Stimulated activated CD4-positive, alpha-beta T cell treated with anti-CD3 and anti-CD28 coated beads, Interleukin-4, amount 100 ng/mL, for 1 hour (primary cell): ENCODE data around the gene ZDHHC11B.
"Not testable (repeated sequence)": the region's sequence is repeated elsewhere in the genome, so short reads cannot be mapped to it uniquely, and the experiment has no call there.

Experiments
- DNase-seq: peaks from one replicate; pipeline ENCODE4 v3.0.0-alpha.2; 2020

Gene ZDHHC11B, protein sequence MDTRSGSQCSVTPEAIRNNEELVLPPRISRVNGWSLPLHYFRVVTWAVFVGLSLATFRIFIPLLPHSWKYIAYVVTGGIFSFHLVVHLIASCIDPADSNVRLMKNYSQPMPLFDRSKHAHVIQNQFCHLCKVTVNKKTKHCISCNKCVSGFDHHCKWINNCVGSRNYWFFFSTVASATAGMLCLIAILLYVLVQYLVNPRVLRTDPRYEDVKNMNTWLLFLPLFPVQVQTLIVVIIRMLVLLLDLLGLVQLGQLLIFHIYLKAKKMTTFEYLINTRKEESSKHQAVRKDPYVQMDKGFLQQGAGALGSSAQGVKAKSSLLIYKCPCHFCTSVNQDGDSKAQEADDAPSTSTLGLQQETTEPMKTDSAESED

DNA sequence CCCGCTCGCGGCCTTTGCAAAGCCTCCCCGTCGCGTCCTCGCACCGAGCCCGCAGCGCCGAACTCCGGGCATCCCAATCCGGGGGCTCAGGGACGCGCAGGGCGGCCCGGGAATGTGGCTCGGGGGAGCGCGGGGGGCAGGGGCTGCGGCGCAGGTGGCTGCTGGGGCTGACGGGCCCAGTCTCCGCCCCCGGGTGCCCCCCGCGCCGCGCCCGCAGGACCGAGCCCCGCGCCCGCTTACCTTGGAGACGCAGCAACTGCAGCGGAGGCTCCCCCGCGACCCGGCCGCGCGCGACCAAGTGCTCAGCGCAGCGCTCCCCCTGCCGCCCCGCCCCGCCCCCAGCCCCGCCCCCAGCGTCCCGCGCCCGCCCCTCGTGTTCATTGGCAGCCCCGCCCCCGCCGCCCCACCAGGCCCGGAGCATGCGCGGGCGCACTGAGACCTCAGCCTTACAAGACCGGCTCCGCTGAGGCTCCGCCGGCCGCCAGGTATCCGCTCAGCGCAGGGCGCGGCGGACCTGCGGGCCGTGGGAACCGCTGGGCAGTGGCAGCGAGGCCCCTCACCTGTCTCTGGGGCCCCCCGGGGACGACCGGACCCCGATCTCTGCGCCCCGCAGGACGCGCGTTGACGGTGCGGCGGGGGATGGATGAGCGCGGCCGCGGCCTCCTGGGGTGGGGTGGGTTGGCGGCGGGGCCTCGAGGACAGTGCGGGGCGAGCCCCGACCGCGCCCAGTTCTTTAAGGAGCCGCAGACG, at the start of gene ZDHHC11B:
Gene ZDHHC11B (minus strand): TSS at position 302 of the 750 bp plus-strand sequence. CDS start 17,810 bp downstream, outside the sequence.
- peak; percentile 96 for DNase-seq

DNA sequence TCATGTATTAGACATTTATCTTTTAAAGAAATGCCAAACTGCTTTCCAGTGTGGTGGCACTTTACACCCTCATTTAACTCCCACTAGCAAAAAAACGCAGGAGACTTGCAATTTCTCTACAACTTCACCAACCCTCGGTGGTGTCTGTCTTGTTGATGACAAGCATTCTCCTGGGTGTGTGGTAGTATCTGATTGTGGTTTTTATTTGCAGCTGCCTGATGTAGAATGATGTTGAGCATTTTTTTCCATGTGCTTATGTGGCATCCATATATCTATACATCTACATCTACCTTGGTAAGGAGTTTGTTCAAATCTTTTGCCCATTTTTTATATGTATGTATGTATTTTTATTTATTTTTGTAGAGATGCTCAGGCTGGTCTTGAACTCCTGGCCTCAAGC, 49.5 kb upstream of the ZDHHC11B start:
- not testable (repeated sequence) for DNase-seq

DNA sequence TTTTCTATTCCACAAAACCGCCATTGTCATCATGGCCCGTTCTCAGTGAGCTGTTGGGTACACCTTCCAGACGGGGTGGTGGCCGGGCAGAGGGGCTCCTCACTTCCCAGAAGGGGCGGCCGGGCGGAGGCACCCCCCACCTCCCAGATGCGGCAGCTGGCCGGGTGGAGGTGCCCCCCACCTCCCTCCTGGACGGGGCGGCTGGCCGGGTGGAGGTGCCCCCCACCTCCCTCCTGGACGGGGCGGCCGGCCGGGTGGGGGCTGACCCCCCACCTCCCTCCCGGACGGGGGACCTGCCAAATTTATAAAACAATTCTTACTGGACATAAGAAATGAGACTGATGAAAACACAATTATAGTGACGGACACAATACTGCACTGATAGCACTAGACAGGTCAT, 43.7 kb upstream of the ZDHHC11B start:
- not testable (repeated sequence) for DNase-seq

DNA sequence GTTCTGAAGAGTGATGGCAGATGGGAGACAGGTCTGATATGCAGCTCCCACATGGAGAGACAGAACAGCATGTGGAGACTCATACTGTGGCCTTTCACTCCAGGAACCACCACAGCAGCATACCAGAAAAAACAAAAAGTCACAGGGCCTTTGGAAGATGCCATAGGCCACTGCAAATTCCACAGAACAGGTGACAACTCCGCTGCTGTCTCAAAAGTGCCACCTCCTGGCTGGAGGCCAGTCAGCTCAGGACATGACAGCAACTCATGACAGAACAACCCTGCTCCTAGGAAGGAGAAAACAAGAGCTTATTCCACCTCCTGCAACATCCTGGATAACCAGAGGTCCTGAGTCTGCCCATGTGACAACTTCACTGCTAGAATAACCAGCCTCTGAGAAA, 41.0 kb upstream of the ZDHHC11B start:
- not testable (repeated sequence) for DNase-seq

DNA sequence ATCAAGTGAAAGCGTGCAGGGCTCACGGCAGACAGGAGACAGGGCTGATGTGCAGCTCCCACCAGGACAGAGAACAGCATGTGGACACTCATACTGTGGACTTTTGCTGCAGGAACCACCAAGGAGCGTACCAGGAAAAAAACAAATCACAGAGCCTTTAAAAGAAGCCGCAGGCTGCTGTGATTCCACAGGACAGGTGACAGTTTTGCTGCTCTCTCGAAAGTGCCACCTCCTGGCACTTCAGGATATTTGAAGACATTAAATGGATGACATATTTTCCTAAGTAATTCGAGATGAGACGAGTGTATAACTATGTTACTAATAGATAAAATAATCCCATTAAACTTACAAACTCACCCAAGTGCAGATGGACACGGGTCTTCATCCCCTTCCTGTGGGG, 37.0 kb upstream of the ZDHHC11B start:
- DNase-seq: no peak

DNA sequence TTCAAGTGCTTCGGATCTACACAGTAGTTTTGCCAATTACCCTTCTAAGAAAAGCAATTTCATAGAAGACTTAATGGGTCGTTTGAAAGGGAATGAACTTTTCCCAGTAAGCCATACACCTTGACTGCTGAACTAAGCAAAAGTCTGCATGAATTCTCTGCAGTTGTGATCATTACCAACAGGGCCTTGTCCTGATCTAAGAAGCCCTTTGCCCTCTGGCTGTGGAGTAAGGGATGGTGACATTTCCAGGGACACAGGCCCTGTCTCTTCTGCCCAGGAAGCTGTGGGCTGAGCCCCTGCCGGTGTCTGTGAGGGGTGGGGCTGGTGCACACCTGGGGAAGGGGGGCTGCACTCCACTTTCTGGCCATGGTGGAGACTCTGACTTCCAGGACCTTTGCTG, 35.7 kb upstream of the ZDHHC11B start:
- no peak for DNase-seq

DNA sequence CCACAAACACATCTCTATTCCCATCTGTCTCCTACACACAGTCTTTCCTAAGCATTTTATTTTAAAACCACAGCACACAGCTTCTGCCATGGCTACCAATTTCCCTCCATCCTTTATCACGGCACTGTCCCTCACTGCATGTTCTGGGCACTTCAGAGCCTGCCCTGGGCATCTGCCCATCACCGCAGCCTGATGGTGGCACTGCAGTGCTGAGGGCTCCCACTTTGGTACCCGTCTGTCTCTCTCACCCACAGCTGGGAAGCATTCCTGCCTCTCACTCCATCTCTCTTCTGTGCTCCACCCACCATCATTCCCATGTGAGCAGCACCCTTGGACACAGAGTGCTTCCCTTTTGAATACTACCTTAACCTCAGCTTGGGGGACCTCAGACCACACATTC, 34.5 kb upstream of the ZDHHC11B start:
- DNase-seq: no peak

DNA sequence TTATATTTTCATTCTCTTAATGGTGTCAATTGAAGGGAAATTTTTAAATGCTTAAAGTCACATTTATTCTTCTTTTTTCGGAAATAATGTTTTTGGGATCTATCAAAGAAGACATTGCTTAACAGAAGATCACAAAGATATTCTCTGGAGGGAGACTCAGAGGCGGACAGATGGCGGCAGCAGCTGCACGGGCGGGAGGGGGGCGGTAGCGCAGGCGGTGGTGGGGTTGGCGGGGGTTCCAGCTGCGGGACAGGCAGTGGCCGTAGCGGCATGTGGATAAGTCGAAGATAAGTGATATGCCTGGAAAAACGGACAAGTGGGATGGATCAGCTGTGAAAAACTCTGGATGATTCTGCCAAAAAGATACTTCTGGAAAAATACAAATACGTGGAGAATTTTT, 31.6 kb upstream of the ZDHHC11B start:
- DNase-seq: no peak

DNA sequence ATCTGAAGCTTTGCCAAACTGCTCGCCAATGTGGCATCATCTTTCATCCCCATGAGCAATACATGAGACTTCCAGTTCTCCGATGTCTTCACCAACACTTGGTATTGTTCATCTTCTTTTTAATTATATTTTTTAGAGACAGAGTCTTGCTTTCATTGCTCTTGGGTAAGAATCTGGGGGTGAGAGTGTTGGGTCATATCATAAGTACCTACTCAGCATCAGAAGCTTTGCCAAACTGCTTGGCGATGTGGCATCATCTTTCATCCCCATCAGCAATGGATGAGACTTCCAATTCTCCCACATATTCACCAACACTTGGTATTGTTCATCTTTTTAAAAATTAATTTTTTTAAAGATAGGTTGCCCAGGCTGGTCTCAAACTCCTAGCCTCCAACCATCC, 30.9 kb upstream of the ZDHHC11B start:
- DNase-seq: no peak

DNA sequence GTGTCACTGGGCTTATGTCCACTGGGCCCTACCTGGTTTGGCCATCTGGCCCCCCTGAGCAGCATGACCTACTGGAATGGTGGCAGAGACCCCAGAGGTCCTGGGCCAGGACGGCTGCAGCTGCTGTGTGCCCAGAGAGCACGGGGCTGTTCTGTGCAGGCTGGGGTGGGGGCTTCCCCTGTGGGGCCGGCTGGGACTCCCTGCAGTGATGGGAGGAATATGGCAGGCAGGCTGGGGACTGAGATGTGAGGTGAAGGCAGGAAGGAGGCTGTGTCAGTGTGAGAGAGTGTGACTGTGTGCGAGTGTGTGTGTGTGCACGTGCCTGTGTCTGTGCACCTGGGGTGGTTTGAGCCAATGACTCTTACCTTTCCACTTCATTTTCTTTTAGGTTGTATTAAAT, 29.0 kb upstream of the ZDHHC11B start:
- not testable (repeated sequence) for DNase-seq

DNA sequence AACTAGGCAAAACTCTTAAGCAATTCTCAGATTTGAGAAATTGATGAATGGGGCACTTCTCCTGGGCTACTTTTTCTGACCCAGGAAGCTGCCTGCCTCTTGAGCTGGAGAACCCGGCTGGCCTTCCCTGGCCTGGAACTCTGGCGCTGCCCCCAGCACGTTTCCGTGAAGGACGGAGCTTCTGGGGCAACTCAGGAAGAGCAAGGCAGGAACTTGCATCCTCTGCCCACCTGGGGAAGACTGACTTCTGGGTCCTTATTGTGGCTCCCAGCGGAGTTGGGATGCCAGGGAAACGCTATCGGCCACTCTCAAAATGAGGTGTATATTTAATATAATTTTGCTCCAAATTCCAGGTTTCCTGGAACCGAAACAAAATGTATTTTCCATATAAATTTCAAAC, 26.9 kb upstream of the ZDHHC11B start:
- not testable (repeated sequence) for DNase-seq

DNA sequence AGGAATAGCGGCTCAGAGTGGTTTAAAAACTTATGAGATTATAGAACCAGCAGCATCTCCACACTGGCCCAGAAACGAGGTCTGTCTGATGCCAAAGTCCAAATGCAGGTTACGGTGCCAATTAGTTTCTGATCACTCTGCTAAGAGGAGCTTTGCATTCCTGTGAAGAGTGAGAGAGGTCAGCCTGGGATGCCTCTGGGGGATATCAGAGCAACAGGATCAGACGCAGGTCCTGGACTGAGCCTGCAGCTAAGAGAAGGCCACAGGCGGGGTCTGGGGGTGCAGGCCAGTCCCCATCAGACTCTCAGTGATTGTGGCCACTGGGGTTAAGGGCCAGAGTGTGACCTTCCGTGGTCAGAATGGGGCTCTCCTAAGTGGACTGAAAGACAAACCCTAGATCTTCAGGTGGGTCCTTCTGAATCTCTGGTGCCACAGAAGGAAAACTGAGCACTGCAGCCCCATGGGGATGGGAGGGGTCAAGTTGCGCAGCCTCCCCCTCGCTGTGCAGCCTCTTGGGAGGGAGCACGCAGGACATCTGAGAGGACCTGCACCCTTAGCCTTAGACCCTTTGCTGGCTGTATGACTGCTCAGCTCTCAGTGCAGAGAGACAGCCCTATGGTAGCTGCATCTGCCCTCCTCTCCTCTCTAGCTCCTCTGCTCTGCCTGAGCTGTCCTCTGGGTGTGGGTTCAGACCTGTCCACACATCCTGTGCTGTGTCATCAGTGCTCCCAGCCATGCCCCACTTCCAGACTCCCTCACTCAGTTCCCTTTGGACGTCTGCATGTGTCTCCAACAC, 23.4 kb upstream of the ZDHHC11B start:
- not testable (repeated sequence) for DNase-seq

DNA sequence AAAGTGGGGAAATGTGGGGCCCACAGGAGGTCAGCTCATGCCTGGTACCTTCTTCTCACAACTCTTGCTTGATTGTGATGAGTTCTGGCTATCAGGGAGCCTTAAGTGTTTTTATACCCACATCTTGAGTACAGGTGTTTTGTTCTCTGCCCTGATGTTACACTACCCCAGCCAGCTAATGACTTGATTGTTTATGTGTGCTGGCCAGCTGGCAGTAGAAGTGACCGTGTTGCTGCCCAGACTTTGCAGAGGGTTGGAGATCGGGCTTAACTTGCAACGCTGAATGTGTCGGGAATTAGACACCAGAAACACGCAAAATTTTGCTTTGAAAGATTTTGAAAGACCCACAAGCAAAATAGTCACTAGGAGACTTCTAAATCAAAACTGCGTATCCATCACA, 16.9 kb upstream of the ZDHHC11B start:
- DNase-seq: no peak

DNA sequence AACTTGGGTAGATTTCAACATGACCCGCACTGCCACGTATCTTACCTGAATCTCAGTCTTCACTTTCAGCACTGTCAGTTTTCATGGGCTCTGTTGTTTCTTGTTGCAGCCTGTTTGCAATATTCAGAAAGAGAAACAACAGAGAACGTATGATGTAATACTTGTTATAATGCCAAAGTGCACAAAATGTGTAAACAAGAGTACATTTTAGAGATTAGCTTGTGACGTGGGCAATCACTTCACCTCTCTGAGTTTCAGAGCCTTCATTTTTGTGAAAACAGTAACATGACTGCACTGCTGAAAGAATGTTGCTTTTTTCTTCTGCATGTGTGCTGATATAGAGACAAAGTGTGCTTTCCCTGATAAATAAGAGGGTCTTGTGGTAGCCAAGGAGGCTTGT, 16.5 kb upstream of the ZDHHC11B start:
- not testable (repeated sequence) for DNase-seq

DNA sequence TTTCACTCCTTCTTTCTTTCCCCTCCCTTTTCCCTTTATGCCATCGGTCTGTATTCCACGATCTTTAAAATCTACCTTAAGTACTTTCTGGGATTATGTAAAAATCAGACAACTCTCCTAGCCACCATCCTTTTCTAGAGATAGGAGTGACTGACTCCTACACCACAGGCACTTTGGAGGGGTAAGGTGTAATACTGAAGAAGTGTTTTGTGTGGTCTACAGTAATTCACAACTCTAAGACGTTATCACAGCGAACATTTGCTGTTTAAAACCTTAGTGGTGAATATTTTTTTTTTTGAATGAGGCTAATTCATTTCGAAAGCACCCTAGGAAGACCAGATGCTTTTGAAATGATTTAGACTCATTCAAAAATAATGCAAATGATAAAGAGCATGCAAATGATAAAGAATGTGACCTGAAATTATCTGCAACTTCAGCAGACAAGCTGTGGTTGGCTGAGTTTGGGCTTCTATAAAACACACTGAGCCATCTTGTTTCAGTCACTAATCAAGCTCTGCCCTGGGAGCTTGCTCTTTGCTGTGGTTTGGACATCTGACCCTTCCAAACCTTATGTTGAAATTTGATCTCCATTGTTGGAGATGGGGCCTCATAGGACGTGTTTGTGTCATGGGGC, 14.1 kb upstream of the ZDHHC11B start:
- not testable (repeated sequence) for DNase-seq

DNA sequence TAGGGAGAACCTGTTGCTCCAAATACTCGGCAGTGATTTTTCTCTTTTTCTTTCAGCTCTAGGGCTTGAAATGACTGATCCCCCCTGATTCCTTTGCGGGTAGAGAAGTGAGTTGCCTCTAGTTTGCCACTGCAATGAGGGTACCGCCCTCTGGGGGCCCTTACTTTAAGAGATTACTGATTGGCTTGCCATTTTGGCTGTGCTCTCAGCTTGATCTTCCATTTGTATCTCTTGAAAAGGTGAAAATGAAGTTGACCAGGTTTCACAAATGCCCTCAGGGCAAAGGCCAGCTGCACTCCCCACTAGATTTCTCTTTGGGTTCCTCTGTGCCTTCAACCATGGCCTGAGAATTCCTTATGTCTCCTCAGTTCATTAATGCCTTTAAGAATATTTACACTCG, 13.5 kb upstream of the ZDHHC11B start:
- DNase-seq: not testable (repeated sequence)

DNA sequence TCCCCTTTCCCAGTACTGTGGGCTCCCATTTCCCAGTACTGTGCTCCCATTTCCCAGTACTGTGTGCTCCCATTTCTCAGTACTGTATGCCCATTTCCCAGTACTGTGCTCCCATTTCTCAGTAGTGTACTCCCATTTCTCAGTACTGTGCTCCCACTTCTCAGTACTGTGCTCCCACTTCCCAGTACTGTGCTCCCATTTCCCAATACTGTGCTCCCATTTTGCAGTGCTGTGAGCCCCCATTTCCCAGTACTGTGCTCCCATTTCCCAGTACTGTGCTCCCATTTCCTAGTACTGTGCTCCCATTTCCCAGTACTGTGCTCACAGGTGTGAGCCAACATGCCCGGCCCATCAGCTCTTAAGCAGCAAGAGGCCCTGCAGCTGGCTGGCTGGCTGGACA, 11.3 kb upstream of the ZDHHC11B start:
- DNase-seq: not testable (repeated sequence)

DNA sequence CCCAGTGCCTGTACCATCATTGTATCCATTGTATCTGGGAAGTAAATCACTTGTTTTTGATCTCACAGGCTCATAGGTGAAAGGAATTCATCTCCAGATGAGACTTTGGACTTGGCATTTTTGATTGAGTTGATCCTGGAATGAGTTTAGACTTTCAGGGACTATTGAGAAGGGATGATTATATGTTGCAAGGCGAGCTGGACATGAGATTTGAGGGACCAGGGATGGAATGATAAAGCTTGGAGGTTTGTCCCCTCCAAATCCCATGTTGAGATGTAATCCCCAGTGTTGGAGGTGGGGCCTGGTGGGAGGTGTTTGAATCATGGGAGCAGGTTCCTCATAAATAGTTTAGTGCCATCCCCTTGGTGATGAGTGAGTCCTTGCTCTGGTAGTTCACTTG, 10.4 kb upstream of the ZDHHC11B start:
- DNase-seq: not testable (repeated sequence)

DNA sequence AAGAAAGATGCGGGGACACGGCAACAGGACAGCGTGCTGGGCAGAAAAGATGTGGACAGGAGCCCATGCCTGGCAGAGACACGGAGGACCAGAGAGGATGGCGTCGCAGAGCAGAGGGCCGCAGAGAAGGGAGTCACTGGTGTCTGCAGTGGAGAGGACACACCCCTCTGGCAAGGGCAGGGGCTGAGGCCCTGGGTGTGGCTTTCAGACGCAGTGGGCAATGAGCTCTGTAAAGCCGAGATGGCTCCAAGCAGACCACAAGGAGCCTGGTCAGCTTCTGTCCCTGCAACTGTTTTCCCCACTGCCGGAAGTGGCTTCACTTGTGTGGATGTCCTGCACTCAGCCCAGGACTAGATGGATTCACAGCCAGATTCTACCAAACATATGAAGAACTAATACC, 4.2 kb upstream of the ZDHHC11B start:
- DNase-seq: not testable (repeated sequence)

DNA sequence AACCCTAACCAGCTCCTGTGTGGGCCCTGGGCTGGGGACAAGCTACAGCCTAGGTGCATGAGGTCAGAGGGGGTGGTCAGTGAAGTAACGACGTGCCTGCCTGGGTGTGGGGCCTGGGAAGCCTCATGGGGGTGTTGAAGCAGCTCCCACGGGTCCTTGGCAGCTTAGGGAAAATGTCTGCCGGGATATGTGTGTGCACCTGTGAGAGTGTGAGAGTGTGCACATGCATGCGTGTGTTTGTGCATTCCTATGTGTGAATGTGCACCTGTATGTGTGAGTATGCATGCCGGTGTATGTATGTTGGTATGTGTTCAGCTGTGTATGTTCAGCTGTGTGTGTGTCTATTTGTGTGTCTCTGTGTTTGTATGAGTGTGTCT, 3.3 kb upstream of the ZDHHC11B start:
- DNase-seq: not testable (repeated sequence)

DNA sequence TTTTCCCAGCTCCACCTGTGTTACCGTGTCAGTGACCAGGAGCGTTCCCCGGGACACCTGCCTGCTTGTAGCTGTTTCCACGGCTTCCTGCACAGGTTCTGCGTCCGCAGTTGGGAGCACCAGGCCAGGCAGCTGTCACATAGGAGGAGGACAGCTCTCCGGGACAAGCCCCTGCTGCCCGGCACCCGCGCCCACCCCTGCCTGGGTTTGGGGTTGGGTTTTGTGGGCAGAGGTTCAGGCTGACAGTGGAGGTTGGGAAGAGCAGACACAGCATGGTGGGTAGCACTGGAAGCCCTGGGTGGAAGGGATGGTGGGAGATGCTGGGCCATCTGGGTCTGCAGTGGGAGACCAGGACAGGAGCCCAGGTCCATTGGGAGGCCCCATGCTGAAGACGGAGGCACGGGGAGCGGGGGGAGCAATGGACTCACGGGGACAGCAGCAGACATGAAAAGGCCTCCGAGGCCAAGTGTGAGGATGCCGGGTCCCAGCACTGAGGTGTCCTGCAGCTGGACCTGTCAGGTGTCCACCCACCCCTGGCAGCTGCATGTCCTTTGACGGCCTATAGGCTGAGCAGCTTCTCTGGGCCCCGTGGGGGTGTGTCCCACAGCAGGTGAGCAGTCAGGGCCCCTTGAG, 2.8 kb upstream of the ZDHHC11B start:
- DNase-seq: not testable (repeated sequence)

DNA sequence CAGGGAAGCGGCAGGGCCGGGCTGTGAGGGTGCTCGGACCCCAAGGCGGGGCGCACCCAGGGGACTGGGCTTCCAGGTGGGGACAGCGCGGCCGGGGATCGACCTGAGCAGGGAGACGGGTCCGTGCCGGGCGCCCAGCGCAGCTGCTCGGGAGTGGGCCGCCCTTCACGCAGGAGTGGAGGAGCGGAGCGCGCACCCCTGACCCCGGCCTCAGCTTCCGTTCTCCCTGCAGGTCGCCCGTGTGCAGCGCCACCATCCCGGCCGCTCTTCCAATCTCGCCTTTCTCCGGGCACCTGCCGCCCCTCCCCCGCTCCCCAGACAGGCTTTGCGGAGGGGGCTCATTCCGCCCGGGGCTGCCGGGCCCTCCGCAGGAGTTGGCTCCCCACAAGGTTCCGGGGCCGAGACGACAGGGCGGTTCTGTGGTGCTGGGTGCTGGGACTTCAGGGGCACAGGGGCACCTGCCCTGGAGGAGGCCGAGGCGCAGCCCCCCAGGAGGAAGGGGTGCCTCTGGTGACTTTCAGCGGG, 714 bp upstream of the ZDHHC11B start:
- DNase-seq: not testable (repeated sequence)
